ENCODE data around the gene C1QTNF6. TPM values are rescaled to one million over a fixed set of nuclear protein-coding genes. Genes with fewer than 3 reads are reported as not detected.
"Not testable (repeated sequence)": the region's sequence is repeated elsewhere in the genome, so short reads cannot be mapped to it uniquely, and the experiment has no call there.

Gene C1QTNF6
- total RNA-seq, 1 donor from 2014 or later, result 0.99 TPM

GRCh38 chr22:37177221-37177620 lies 10.8 kb downstream of the C1QTNF6 start:
- DNase-seq (ENCODE audit: low read depth in 2 of 2), result no peak

- peak; percentile 82 to 95 for DNase-seq (ENCODE audit: low read depth in 2 of 2)
Observed at GRCh38 chr22:37176464-37177061, 11.5 kb downstream of the C1QTNF6 start.

GRCh38 chr22:37175414-37176281 lies 12.4 kb downstream of the C1QTNF6 start:
- DNase-seq (ENCODE audit: low read depth in 2 of 2), result peak in 1 of 2 donors; percentile 31

- DNase-seq (ENCODE audit: low read depth in 2 of 2), result no peak
Observed at GRCh38 chr22:37174964-37175363, 13.1 kb downstream of the C1QTNF6 start.

- no peak for DNase-seq (ENCODE audit: low read depth in 2 of 2)
Observed at GRCh38 chr22:37173709-37174108, 14.3 kb downstream of the C1QTNF6 start.

GRCh38 chr22:37172266-37173245 lies 15.5 kb downstream of the C1QTNF6 start:
- DNase-seq (ENCODE audit: low read depth in 2 of 2), result no peak

- DNase-seq (ENCODE audit: low read depth in 2 of 2), result no peak
Observed at GRCh38 chr22:37171662-37172061, 16.4 kb downstream of the C1QTNF6 start.

- not testable (repeated sequence) for DNase-seq (ENCODE audit: low read depth in 2 of 2)
Observed at GRCh38 chr22:37170689-37171405, 17.2 kb downstream of the C1QTNF6 start.

GRCh38 chr22:37169947-37170688 lies 17.9 kb downstream of the C1QTNF6 start:
- DNase-seq (ENCODE audit: low read depth in 2 of 2), result no peak

- no peak for DNase-seq (ENCODE audit: low read depth in 2 of 2)
Observed at GRCh38 chr22:37169406-37169805, 18.6 kb downstream of the C1QTNF6 start.

- DNase-seq (ENCODE audit: low read depth in 2 of 2), result no peak
Observed at GRCh38 chr22:37167981-37168647, 19.9 kb downstream of the C1QTNF6 start.

- DNase-seq (ENCODE audit: low read depth in 2 of 2), result no peak
Observed at GRCh38 chr22:37167176-37167980, 20.7 kb downstream of the C1QTNF6 start.

- DNase-seq (ENCODE audit: low read depth in 2 of 2), result peak; percentile 80 to 85
Observed at GRCh38 chr22:37166675-37167066, 21.4 kb downstream of the C1QTNF6 start.

- DNase-seq (ENCODE audit: low read depth in 2 of 2), result no peak
Observed at GRCh38 chr22:37165940-37166674, 21.9 kb downstream of the C1QTNF6 start.

- DNase-seq (ENCODE audit: low read depth in 2 of 2), result no peak
Observed at GRCh38 chr22:37165066-37165465, 23.0 kb downstream of the C1QTNF6 start.

- DNase-seq (ENCODE audit: low read depth in 2 of 2), result no peak
Observed at GRCh38 chr22:37164505-37164887, 23.6 kb downstream of the C1QTNF6 start.

GRCh38 chr22:37163575-37164504 lies 24.2 kb downstream of the C1QTNF6 start:
- no peak for DNase-seq (ENCODE audit: low read depth in 2 of 2)

Measured in lung microvascular endothelial cell (primary cell).